ENCODE measurements around the gene QRICH2.

The QRICH2 gene

GRCh38 chr17:76241204-76241538 lies 66.9 kb downstream of the QRICH2 start:
- H3K9ac ChIP-seq (ENCODE audit: low read depth, low read length) = peak overlapping the region; percentile 73
- peaks cover 2% of the 10 kb centered on the region; the same call in 1 of the 2 replicates for H3K4me1 ChIP-seq (ENCODE audit: insufficient read depth, low read length)
- H3K27ac ChIP-seq (ENCODE audit: low read depth, low read length) = no peak overlapping the region; the same call in 1 of the 2 replicates
- H3K27me3 ChIP-seq (ENCODE audit: insufficient read depth, low read length) = peaks cover 55% of the 10 kb centered on the region
- H3K4me3 ChIP-seq (ENCODE audit: low read length) = peak overlapping the region; percentile 59
- H3K9me3 ChIP-seq (ENCODE audit: insufficient read depth, low read depth, low read length) = no peaks in the 10 kb centered on the region
- no peaks in the 10 kb centered on the region for H3K36me3 ChIP-seq (ENCODE audit: insufficient read depth, low read length)
- 29% methylated on average over 12 of the region's 12 CpGs for WGBS

- peaks cover 55% of the 10 kb centered on the region for H3K27me3 ChIP-seq (ENCODE audit: insufficient read depth, low read length)
- H3K9me3 ChIP-seq (ENCODE audit: insufficient read depth, low read depth, low read length) = no peaks in the 10 kb centered on the region
- H3K4me1 ChIP-seq (ENCODE audit: insufficient read depth, low read length) = no peaks in the 10 kb centered on the region
- H3K36me3 ChIP-seq (ENCODE audit: insufficient read depth, low read length) = no peaks in the 10 kb centered on the region
- peak within 1 kb of the TSS; percentile 59 for H3K4me3 ChIP-seq (ENCODE audit: low read length)
- peak within 1 kb of the TSS; percentile 73 for H3K9ac ChIP-seq (ENCODE audit: low read depth, low read length)
- H3K27ac ChIP-seq (ENCODE audit: low read depth, low read length) = no peak within 1 kb of the TSS; the same call in 1 of the 2 replicates
- under 1% methylated on average over 102 of the region's 102 CpGs for WGBS
Observed at GRCh38 chr17:76240461-76241203, 67.4 kb downstream of the QRICH2 start, which contains the start of gene RNF157. TSS of gene RNF157 (minus strand) at chr17:76240493. CDS start at chr17:76240240, 253 bp downstream.

- WGBS = 2% methylated on average over 75 of the region's 75 CpGs
Observed at GRCh38 chr17:76239538-76240274, 68.4 kb downstream of the QRICH2 start.

GRCh38 chr17:76238847-76239537 lies 69.1 kb downstream of the QRICH2 start:
- H3K27me3 ChIP-seq (ENCODE audit: insufficient read depth, low read length) = peaks cover 55% of the 10 kb centered on the region
- H3K9ac ChIP-seq (ENCODE audit: low read depth, low read length) = no peak overlapping the region; the same call in 1 of the 2 replicates
- 74% methylated on average over 11 of the region's 11 CpGs for WGBS
- peak overlapping the region; percentile 55 for H3K4me3 ChIP-seq (ENCODE audit: low read length)
- no peaks in the 10 kb centered on the region for H3K36me3 ChIP-seq (ENCODE audit: insufficient read depth, low read length)
- H3K27ac ChIP-seq (ENCODE audit: low read depth, low read length) = no peak overlapping the region
- no peaks in the 10 kb centered on the region for H3K4me1 ChIP-seq (ENCODE audit: insufficient read depth, low read length)
- no peaks in the 10 kb centered on the region for H3K9me3 ChIP-seq (ENCODE audit: insufficient read depth, low read depth, low read length)

More at GRCh38 chr17:76239538-76240274, 68.4 kb downstream of the QRICH2 start:
- H3K36me3 ChIP-seq (ENCODE audit: insufficient read depth, low read length) = no peaks in the 10 kb centered on the region
- no peak overlapping the region for H3K27ac ChIP-seq (ENCODE audit: low read depth, low read length)
- H3K9ac ChIP-seq (ENCODE audit: low read depth, low read length) = no peak overlapping the region; the same call in 1 of the 2 replicates
- H3K4me1 ChIP-seq (ENCODE audit: insufficient read depth, low read length) = no peaks in the 10 kb centered on the region
- no peaks in the 10 kb centered on the region for H3K9me3 ChIP-seq (ENCODE audit: insufficient read depth, low read depth, low read length)
- peak overlapping the region; percentile 55 for H3K4me3 ChIP-seq (ENCODE audit: low read length)
- peaks cover 55% of the 10 kb centered on the region for H3K27me3 ChIP-seq (ENCODE audit: insufficient read depth, low read length)

- Histone ChIP-seq H3K36me3 (ENCODE audit: insufficient read depth, low read length) (no peaks in the 10 kb centered on the region), H3K9me3 (ENCODE audit: insufficient read depth, low read depth, low read length) (no peaks in the 10 kb centered on the region), H3K9ac (ENCODE audit: low read depth, low read length) (no peak overlapping the region), H3K4me3 (ENCODE audit: low read length) (no peak overlapping the region), H3K27ac (ENCODE audit: low read depth, low read length) (no peak overlapping the region), H3K4me1 (ENCODE audit: insufficient read depth, low read length) (no peaks in the 10 kb centered on the region), H3K27me3 (ENCODE audit: insufficient read depth, low read length) (peaks cover 51% of the 10 kb centered on the region)
- WGBS = 95% methylated on average over 7 of the region's 7 CpGs
Observed at GRCh38 chr17:76237859-76238313, 70.2 kb downstream of the QRICH2 start.

- H3K4me1 ChIP-seq (ENCODE audit: insufficient read depth, low read length) = no peaks in the 10 kb centered on the region
- H3K27me3 ChIP-seq (ENCODE audit: insufficient read depth, low read length) = peaks cover 40% of the 10 kb centered on the region
- H3K27ac ChIP-seq (ENCODE audit: low read depth, low read length) = no peak overlapping the region
- H3K4me3 ChIP-seq (ENCODE audit: low read length) = no peak overlapping the region
- H3K9ac ChIP-seq (ENCODE audit: low read depth, low read length) = no peak overlapping the region
- no peaks in the 10 kb centered on the region for H3K9me3 ChIP-seq (ENCODE audit: insufficient read depth, low read depth, low read length)
- no peaks in the 10 kb centered on the region for H3K36me3 ChIP-seq (ENCODE audit: insufficient read depth, low read length)
Observed at GRCh38 chr17:76236603-76237002, 71.5 kb downstream of the QRICH2 start.

GRCh38 chr17:76235883-76236282 lies 72.2 kb downstream of the QRICH2 start:
- H3K9me3 ChIP-seq (ENCODE audit: insufficient read depth, low read depth, low read length) = no peaks in the 10 kb centered on the region
- peaks cover 32% of the 10 kb centered on the region for H3K27me3 ChIP-seq (ENCODE audit: insufficient read depth, low read length)
- no peak overlapping the region for H3K27ac ChIP-seq (ENCODE audit: low read depth, low read length)
- H3K4me3 ChIP-seq (ENCODE audit: low read length) = no peak overlapping the region
- no peak overlapping the region for H3K9ac ChIP-seq (ENCODE audit: low read depth, low read length)
- no peaks in the 10 kb centered on the region for H3K4me1 ChIP-seq (ENCODE audit: insufficient read depth, low read length)
- 100% methylated on average over 2 of the region's 2 CpGs for WGBS
- no peaks in the 10 kb centered on the region for H3K36me3 ChIP-seq (ENCODE audit: insufficient read depth, low read length)

GRCh38 chr17:76234354-76234679 lies 73.8 kb downstream of the QRICH2 start:
- no peak overlapping the region for H3K27ac ChIP-seq (ENCODE audit: low read depth, low read length)
- H3K9ac ChIP-seq (ENCODE audit: low read depth, low read length) = no peak overlapping the region
- WGBS = 90% methylated on average over 4 of the region's 5 CpGs

GRCh38 chr17:76233588-76234353 lies 74.3 kb downstream of the QRICH2 start:
- Histone ChIP-seq H3K36me3 (ENCODE audit: insufficient read depth, low read length) (no peaks in the 10 kb centered on the region), H3K9me3 (ENCODE audit: insufficient read depth, low read depth, low read length) (no peaks in the 10 kb centered on the region), H3K4me3 (ENCODE audit: low read length) (no peak overlapping the region), H3K27me3 (ENCODE audit: insufficient read depth, low read length) (peaks cover 16% of the 10 kb centered on the region), H3K9ac (ENCODE audit: low read depth, low read length) (no peak overlapping the region), H3K27ac (ENCODE audit: low read depth, low read length) (no peak overlapping the region), H3K4me1 (ENCODE audit: insufficient read depth, low read length) (no peaks in the 10 kb centered on the region)
- 96% methylated on average over 5 of the region's 6 CpGs for WGBS

More at GRCh38 chr17:76234354-76234679, 73.8 kb downstream of the QRICH2 start:
- Histone ChIP-seq H3K27me3 (ENCODE audit: insufficient read depth, low read length) (peaks cover 21% of the 10 kb centered on the region), H3K4me3 (ENCODE audit: low read length) (no peak overlapping the region), H3K9me3 (ENCODE audit: insufficient read depth, low read depth, low read length) (no peaks in the 10 kb centered on the region), H3K4me1 (ENCODE audit: insufficient read depth, low read length) (no peaks in the 10 kb centered on the region), H3K36me3 (ENCODE audit: insufficient read depth, low read length) (no peaks in the 10 kb centered on the region)

GRCh38 chr17:76232342-76232741 lies 75.7 kb downstream of the QRICH2 start:
- Histone ChIP-seq H3K36me3 (ENCODE audit: insufficient read depth, low read length) (no peaks in the 10 kb centered on the region), H3K9ac (ENCODE audit: low read depth, low read length) (no peak overlapping the region), H3K4me1 (ENCODE audit: insufficient read depth, low read length) (no peaks in the 10 kb centered on the region), H3K4me3 (ENCODE audit: low read length) (no peak overlapping the region), H3K27ac (ENCODE audit: low read depth, low read length) (no peak overlapping the region), H3K9me3 (ENCODE audit: insufficient read depth, low read depth, low read length) (no peaks in the 10 kb centered on the region), H3K27me3 (ENCODE audit: insufficient read depth, low read length) (0 out of 2 replicates have a peak, but pooled peaks cover 2% of the 10 kb centered on the region)
- WGBS = 88% methylated on average over 2 of the region's 2 CpGs
